Ramos (cell line): ENCODE data around the gene KRTAP10-1.

ENCODE experiments used
- in situ Hi-C: fragments of 300-500 bp; cut with MboI; formaldehyde crosslinking; loops from one replicate; pipeline ENCODE4 v1.14.3; 2022; ENCODE audit warnings: low sequenced_read_pairs; ENCODE audit not compliant: unreplicated experiment

KRTAP10-1 gene

GRCh38 chr21:44520326-44521300 lies 19.4 kb downstream of the KRTAP10-1 start:
- in situ Hi-C loops, result no loop called here

GRCh38 chr21:44519346-44520325 lies 20.4 kb downstream of the KRTAP10-1 start:
- in situ Hi-C loops, result no loop called here

- in situ Hi-C loops, result no loop called here
Observed at GRCh38 chr21:44518686-44519085, 21.3 kb downstream of the KRTAP10-1 start.

GRCh38 chr21:44517175-44517899 lies 22.7 kb downstream of the KRTAP10-1 start:
- in situ Hi-C loops, result no loop called here

- in situ Hi-C loops, result no loop called here
Observed at GRCh38 chr21:44516828-44517174, 23.2 kb downstream of the KRTAP10-1 start.

- in situ Hi-C loops, result no loop called here
Observed at GRCh38 chr21:44516342-44516741, 23.7 kb downstream of the KRTAP10-1 start.

- in situ Hi-C loops, result no loop called here
Observed at GRCh38 chr21:44515359-44516165, 24.4 kb downstream of the KRTAP10-1 start.

- in situ Hi-C loops, result no loop called here
Observed at GRCh38 chr21:44514746-44515358, 25.1 kb downstream of the KRTAP10-1 start.

- in situ Hi-C loops, result no loop called here
Observed at GRCh38 chr21:44514218-44514520, 25.8 kb downstream of the KRTAP10-1 start.

GRCh38 chr21:44513389-44514217 lies 26.4 kb downstream of the KRTAP10-1 start:
- in situ Hi-C loops, result no loop called here

GRCh38 chr21:44512496-44513388 lies 27.3 kb downstream of the KRTAP10-1 start:
- in situ Hi-C loops, result no loop called here

- in situ Hi-C loops, result no loop called here
Observed at GRCh38 chr21:44511938-44512275, 28.1 kb downstream of the KRTAP10-1 start.

- in situ Hi-C loops, result no loop called here
Observed at GRCh38 chr21:44511219-44511937, 28.6 kb downstream of the KRTAP10-1 start.

- in situ Hi-C loops, result no loop called here
Observed at GRCh38 chr21:44510508-44511218, 29.3 kb downstream of the KRTAP10-1 start.

- in situ Hi-C loops, result no loop called here
Observed at GRCh38 chr21:44510109-44510507, 29.9 kb downstream of the KRTAP10-1 start.

- in situ Hi-C loops, result no loop called here
Observed at GRCh38 chr21:44509539-44509938, 30.5 kb downstream of the KRTAP10-1 start.
